HepG2 (cell line): ENCODE results near the gene VPS11. TPM values are rescaled to one million over a fixed set of nuclear protein-coding genes. Genes with fewer than 3 reads are reported as not detected.
A peak's percentile ranks its signal among the peaks of the same experiment; 100 is the strongest.

Source experiments
- HINFP ChIP-seq: sonication (generic); formaldehyde crosslinking; IDR thresholded peaks from 2 replicates; pipeline ENCODE4 v1.4.0; 2020; ENCODE audit warnings: low read depth, mild to moderate bottlenecking, missing genetic modification reagents
- HMG20A ChIP-seq: IDR thresholded peaks from 2 replicates; pipeline ENCODE4 v1.6.1; 2016; ENCODE audit warnings: borderline replicate concordance
- KDM5B ChIP-seq: sonication (generic); formaldehyde crosslinking; IDR thresholded peaks from 2 replicates; pipeline ENCODE4 v1.4.0; 2020; ENCODE audit warnings: missing genetic modification reagents, mild to moderate bottlenecking, borderline replicate concordance
- KLF9 ChIP-seq: IDR thresholded peaks from 2 replicates; pipeline ENCODE4 v1.6.1; 2016; ENCODE audit warnings: low read depth
- MED8 ChIP-seq: sonication (generic); formaldehyde crosslinking; IDR thresholded peaks from 2 replicates; pipeline ENCODE4 v1.8.1; 2023; ENCODE audit warnings: mild to moderate bottlenecking, missing genetic modification reagents; ENCODE audit not compliant: insufficient replicate concordance
- MYC ChIP-seq: sonication (generic); formaldehyde crosslinking; IDR thresholded peaks from 2 replicates; pipeline ENCODE4 v1.9.0; 2021; ENCODE audit warnings: missing genetic modification reagents, borderline replicate concordance
- PREB ChIP-seq: sonication (generic); formaldehyde crosslinking; IDR thresholded peaks from 2 replicates; pipeline ENCODE4 v1.4.0; 2020; ENCODE audit warnings: missing genetic modification reagents
- SAFB2 ChIP-seq: sonication (generic); formaldehyde crosslinking; IDR thresholded peaks from 2 replicates; pipeline ENCODE4 v1.5.1; 2020; ENCODE audit warnings: missing genetic modification reagents, low read depth, mild to moderate bottlenecking, borderline replicate concordance
- SCMH1 ChIP-seq: sonication (generic); formaldehyde crosslinking; IDR thresholded peaks from 2 replicates; pipeline ENCODE4 v1.9.0; 2021; ENCODE audit warnings: missing genetic modification reagents, mild to moderate bottlenecking, borderline replicate concordance
- SIN3B ChIP-seq: fragments of 150-350 bp; IDR thresholded peaks from 2 replicates; pipeline ENCODE4 v1.6.1; 2014; ENCODE audit warnings: low read length
- SRF ChIP-seq: IDR thresholded peaks from 2 replicates; pipeline ENCODE4 v1.6.1; 2011; ENCODE audit warnings: mild to moderate bottlenecking, low read depth, low read length, moderate library complexity
- SRSF4 ChIP-seq: fragments of 200-400 bp; formaldehyde crosslinking; IDR thresholded peaks from one replicate; pipeline ENCODE4 v1.6.1; 2018; ENCODE audit warnings: mild to moderate bottlenecking, low read depth, low read length, moderate library complexity; ENCODE audit not compliant: poor library complexity, severe bottlenecking
- TAF15 ChIP-seq: fragments of 200-400 bp; formaldehyde crosslinking; IDR thresholded peaks from one replicate; pipeline ENCODE4 v1.6.1; 2018; ENCODE audit warnings: mild to moderate bottlenecking, low read depth, low read length; ENCODE audit not compliant: poor library complexity, severe bottlenecking
- ZBTB21 ChIP-seq: sonication (generic); formaldehyde crosslinking; IDR thresholded peaks from 2 replicates; pipeline ENCODE4 v1.4.0; 2020; ENCODE audit warnings: missing genetic modification reagents
- ZBTB43 ChIP-seq: sonication (generic); formaldehyde crosslinking; conservative IDR thresholded peaks from 2 replicates; pipeline ENCODE4 v1.4.0; 2020; ENCODE audit warnings: missing genetic modification reagents
- ZNF251 ChIP-seq: sonication (generic); formaldehyde crosslinking; IDR thresholded peaks from 2 replicates; pipeline ENCODE4 v1.9.0; 2021; ENCODE audit warnings: mild to moderate bottlenecking, missing genetic modification reagents
- ZSCAN9 ChIP-seq: IDR thresholded peaks from 2 replicates; pipeline ENCODE4 v1.6.1; 2016; ENCODE audit warnings: borderline replicate concordance
- polyA plus RNA-seq, 8 experiments: library from polyadenylated mRNA; depleted of rRNA in 3 of 8; stranded (reverse) in 7 of 8; unstranded in 1 of 8; fragments of >200 nt; fragmentation: Illumina TruSeq in 4 of 8; extraction: Trizol in 4 of 8; gene quantifications; 2 replicates each; pipeline versions ENCODE4 v1.2.1 to v1.2.3, GENCODE V29; 2011 to 2016; ENCODE audit warnings: low read depth in 4 of 8, missing spikeins in 1 of 8, mixed read lengths in 1 of 8; ENCODE audit not compliant: insufficient read depth in 1 of 8
- total RNA-seq, 5 experiments: library from RNA; depleted of rRNA; stranded (reverse); fragments of >200 nt; fragmentation: Illumina TruSeq; extraction: Trizol; gene quantifications; 2 replicates each; pipeline ENCODE4 v1.2.3, GENCODE V29; 2016; ENCODE audit warnings: low read depth in 1 of 5
- TF ChIP-seq, protein P1 (sequence below): sonication (generic); formaldehyde crosslinking; conservative IDR thresholded peaks from 2 replicates; pipeline ENCODE4 v1.4.0; 2020; ENCODE audit warnings: mild to moderate bottlenecking, missing genetic modification reagents, moderate library complexity
- TF ChIP-seq, protein P2 (sequence below): sonication (generic); formaldehyde crosslinking; IDR thresholded peaks from 2 replicates; pipeline ENCODE4 v1.5.0; 2020; ENCODE audit warnings: mild to moderate bottlenecking, missing genetic modification reagents

The VPS11 gene
- total and polyA plus RNA-seq, 2 of the 13 experiments (the other 11 are each of a cell fraction or from before 2014, with no cell fraction given), result 13.7 to 21.6 TPM

- TF ChIP-seq SRF (no peak), SCMH1 (CRISPR knock-in tag) (no peak), SIN3B (no peak), TAF15 (peak; percentile 37), ZSCAN9 (no peak), PREB (no peak), HINFP (no peak), MYC (CRISPR knock-in tag) (no peak), MED8 (CRISPR knock-in tag) (no peak), ZNF251 (CRISPR knock-in tag) (no peak), SRSF4 (no peak), HMG20A (CRISPR knock-in tag) (no peak), ZBTB21 (CRISPR knock-in tag) (no peak), KDM5B (no peak), SAFB2 (CRISPR knock-in tag) (no peak), KLF9 (CRISPR knock-in tag) (no peak), ZBTB43 (0 out of 2 replicates have a peak, but pooled peaks have one; percentile 35)
- TF ChIP-seq, protein P1, sequence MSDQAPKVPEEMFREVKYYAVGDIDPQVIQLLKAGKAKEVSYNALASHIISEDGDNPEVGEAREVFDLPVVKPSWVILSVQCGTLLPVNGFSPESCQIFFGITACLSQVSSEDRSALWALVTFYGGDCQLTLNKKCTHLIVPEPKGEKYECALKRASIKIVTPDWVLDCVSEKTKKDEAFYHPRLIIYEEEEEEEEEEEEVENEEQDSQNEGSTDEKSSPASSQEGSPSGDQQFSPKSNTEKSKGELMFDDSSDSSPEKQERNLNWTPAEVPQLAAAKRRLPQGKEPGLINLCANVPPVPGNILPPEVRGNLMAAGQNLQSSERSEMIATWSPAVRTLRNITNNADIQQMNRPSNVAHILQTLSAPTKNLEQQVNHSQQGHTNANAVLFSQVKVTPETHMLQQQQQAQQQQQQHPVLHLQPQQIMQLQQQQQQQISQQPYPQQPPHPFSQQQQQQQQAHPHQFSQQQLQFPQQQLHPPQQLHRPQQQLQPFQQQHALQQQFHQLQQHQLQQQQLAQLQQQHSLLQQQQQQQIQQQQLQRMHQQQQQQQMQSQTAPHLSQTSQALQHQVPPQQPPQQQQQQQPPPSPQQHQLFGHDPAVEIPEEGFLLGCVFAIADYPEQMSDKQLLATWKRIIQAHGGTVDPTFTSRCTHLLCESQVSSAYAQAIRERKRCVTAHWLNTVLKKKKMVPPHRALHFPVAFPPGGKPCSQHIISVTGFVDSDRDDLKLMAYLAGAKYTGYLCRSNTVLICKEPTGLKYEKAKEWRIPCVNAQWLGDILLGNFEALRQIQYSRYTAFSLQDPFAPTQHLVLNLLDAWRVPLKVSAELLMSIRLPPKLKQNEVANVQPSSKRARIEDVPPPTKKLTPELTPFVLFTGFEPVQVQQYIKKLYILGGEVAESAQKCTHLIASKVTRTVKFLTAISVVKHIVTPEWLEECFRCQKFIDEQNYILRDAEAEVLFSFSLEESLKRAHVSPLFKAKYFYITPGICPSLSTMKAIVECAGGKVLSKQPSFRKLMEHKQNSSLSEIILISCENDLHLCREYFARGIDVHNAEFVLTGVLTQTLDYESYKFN (CRISPR knock-in tag), result no peak
- TF ChIP-seq, protein P2, sequence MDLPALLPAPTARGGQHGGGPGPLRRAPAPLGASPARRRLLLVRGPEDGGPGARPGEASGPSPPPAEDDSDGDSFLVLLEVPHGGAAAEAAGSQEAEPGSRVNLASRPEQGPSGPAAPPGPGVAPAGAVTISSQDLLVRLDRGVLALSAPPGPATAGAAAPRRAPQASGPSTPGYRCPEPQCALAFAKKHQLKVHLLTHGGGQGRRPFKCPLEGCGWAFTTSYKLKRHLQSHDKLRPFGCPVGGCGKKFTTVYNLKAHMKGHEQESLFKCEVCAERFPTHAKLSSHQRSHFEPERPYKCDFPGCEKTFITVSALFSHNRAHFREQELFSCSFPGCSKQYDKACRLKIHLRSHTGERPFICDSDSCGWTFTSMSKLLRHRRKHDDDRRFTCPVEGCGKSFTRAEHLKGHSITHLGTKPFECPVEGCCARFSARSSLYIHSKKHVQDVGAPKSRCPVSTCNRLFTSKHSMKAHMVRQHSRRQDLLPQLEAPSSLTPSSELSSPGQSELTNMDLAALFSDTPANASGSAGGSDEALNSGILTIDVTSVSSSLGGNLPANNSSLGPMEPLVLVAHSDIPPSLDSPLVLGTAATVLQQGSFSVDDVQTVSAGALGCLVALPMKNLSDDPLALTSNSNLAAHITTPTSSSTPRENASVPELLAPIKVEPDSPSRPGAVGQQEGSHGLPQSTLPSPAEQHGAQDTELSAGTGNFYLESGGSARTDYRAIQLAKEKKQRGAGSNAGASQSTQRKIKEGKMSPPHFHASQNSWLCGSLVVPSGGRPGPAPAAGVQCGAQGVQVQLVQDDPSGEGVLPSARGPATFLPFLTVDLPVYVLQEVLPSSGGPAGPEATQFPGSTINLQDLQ (CRISPR knock-in tag), result no peak
Measured at GRCh38 chr11:119093942-119094815, 26.6 kb downstream of the VPS11 start (continued).
